ENCODE measurements around the gene GPR150.

- TF ChIP-seq NFRKB (IDR thresholded peaks at IDR 0.05), result no peak
- no peak for TF ChIP-seq EZH2 (conservative IDR thresholded peaks at IDR 0.05; ENCODE audit: low read depth, low read length)
- no peak for TF ChIP-seq ATF2 (CRISPR knock-in tag; IDR thresholded peaks at IDR 0.05)
- TF ChIP-seq NFIB (CRISPR knock-in tag; IDR thresholded peaks at IDR 0.05; ENCODE audit: borderline replicate concordance), result no peak
- no peak for TF ChIP-seq GABPA (IDR thresholded peaks at IDR 0.05; ENCODE audit: low read depth, low read length)
- no peak for TF ChIP-seq GABPA (CRISPR knock-in tag; IDR thresholded peaks at IDR 0.05; ENCODE audit: low read depth)
- no peak for TF ChIP-seq LRRFIP1 (CRISPR knock-in tag; conservative IDR thresholded peaks at IDR 0.05)
- TF ChIP-seq MYC (CRISPR knock-in tag; IDR thresholded peaks at IDR 0.05; ENCODE audit: borderline replicate concordance), result no peak
Measured at GRCh38 chr5:95615164-95615467, 4.8 kb upstream of the GPR150 start.
